Ovary (tissue), 3 donors: Measurements from ENCODE around the gene MBNL3.

Source experiments
- CTCF ChIP-seq, 3 donors: fragments of 450-650 bp in 2 of 3; fragments of 200-600 bp in 1 of 3; IDR thresholded peaks; one replicate each; pipeline versions ENCODE4 v1.5.1 to v1.8.0; 2016 to 2022; ENCODE audit warnings: antibody characterized with exemption in 3 of 3, mild to moderate bottlenecking in 1 of 3
- EP300 ChIP-seq: sonication (generic); formaldehyde crosslinking; IDR thresholded peaks from one replicate; pipeline ENCODE4 v1.6.1; 2017; ENCODE audit warnings: antibody characterized with exemption
- donor health status: DM: no; HTN: no; CAD: no.

DNA sequence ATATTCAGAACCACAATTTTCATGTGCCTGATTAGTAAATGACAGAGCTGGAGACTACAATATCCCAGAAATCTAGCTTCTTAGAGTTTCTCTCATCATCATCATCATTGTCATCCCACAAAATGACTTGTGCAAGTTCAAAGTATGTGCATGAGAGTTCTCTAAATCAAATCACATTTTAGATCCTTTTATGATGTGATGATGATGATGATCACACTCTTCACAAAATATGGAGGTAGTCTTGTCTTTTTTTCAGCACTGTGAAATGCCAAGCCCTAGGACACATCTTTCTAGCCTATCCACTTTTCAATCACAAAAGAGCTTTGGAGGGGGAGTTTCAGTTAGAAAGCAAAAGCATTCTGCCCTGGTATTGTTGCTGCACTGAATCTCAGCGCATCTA is 7.4 kb downstream of the MBNL3 start:
- no peak for TF ChIP-seq CTCF (IDR thresholded peaks at IDR 0.05)
- no peak for TF ChIP-seq EP300
